GM12873 (cell line): ENCODE results near the gene FEV.

Experiments
- CTCF ChIP-seq: IDR thresholded peaks from 2 replicates; pipeline ENCODE4 v1.5.1; 2012; ENCODE audit warnings: low read depth, mild to moderate bottlenecking, moderate library complexity, low read length, control low read depth; ENCODE audit not compliant: insufficient read depth; ENCODE audit errors: missing control alignments

FEV gene

GRCh38 chr2:218995972-218996711 lies 11.2 kb upstream of the FEV start:
- peak; percentile 90 for TF ChIP-seq CTCF

- no peak for TF ChIP-seq CTCF
Observed at GRCh38 chr2:218995561-218995960, 10.6 kb upstream of the FEV start.

GRCh38 chr2:218993345-218994315 lies 8.6 kb upstream of the FEV start, which contains the start of gene CRYBA2:
CRYBA2 (minus strand) TSS chr2:218993422; CDS start chr2:218993176, 246 bp downstream.
- no peak for TF ChIP-seq CTCF

- TF ChIP-seq CTCF: no peak
Observed at GRCh38 chr2:218992703-218993344, 7.8 kb upstream of the FEV start.

- TF ChIP-seq CTCF: no peak
Observed at GRCh38 chr2:218992196-218992595, 7.2 kb upstream of the FEV start.

- TF ChIP-seq CTCF: no peak
Observed at GRCh38 chr2:218991674-218992168, 6.7 kb upstream of the FEV start.

- TF ChIP-seq CTCF: no peak
Observed at GRCh38 chr2:218990612-218991011, 5.6 kb upstream of the FEV start.
